ENCODE data around the gene PLCD3. TPM values are rescaled to one million over a fixed set of nuclear protein-coding genes. Genes with fewer than 3 reads are reported as not detected.

PLCD3 gene
- total and polyA plus RNA-seq, 2 of the 4 experiments (the other 2 are of a cell fraction): 5.6 to 36.6 TPM

- no peak for TF ChIP-seq NFE2L2 (IDR thresholded peaks at IDR 0.05; ENCODE audit: low read depth, low read length)
- TF ChIP-seq, protein P1, sequence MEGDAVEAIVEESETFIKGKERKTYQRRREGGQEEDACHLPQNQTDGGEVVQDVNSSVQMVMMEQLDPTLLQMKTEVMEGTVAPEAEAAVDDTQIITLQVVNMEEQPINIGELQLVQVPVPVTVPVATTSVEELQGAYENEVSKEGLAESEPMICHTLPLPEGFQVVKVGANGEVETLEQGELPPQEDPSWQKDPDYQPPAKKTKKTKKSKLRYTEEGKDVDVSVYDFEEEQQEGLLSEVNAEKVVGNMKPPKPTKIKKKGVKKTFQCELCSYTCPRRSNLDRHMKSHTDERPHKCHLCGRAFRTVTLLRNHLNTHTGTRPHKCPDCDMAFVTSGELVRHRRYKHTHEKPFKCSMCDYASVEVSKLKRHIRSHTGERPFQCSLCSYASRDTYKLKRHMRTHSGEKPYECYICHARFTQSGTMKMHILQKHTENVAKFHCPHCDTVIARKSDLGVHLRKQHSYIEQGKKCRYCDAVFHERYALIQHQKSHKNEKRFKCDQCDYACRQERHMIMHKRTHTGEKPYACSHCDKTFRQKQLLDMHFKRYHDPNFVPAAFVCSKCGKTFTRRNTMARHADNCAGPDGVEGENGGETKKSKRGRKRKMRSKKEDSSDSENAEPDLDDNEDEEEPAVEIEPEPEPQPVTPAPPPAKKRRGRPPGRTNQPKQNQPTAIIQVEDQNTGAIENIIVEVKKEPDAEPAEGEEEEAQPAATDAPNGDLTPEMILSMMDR (conservative IDR thresholded peaks at IDR 0.05; ENCODE audit: low read depth, low read length): peak; percentile 91
- 0 out of 2 replicates have a peak, but pooled peaks have one; percentile 68 for TF ChIP-seq CHD1 (IDR thresholded peaks at IDR 0.05; ENCODE audit: low read depth, low read length)
- no peak for TF ChIP-seq MAFK (IDR thresholded peaks at IDR 0.05; ENCODE audit: low read depth, low read length)
- peak; percentile 33; the same call in 1 of the 2 replicates for TF ChIP-seq MXI1 (IDR thresholded peaks at IDR 0.05; ENCODE audit: borderline replicate concordance, low read depth, low read length)
- TF ChIP-seq SMC3 (IDR thresholded peaks at IDR 0.05; ENCODE audit: low read depth, low read length): peak; percentile 62
- TF ChIP-seq RCOR1 (IDR thresholded peaks at IDR 0.05; ENCODE audit: insufficient replicate concordance, low read length): peak; percentile 7
- TF ChIP-seq, protein P2, sequence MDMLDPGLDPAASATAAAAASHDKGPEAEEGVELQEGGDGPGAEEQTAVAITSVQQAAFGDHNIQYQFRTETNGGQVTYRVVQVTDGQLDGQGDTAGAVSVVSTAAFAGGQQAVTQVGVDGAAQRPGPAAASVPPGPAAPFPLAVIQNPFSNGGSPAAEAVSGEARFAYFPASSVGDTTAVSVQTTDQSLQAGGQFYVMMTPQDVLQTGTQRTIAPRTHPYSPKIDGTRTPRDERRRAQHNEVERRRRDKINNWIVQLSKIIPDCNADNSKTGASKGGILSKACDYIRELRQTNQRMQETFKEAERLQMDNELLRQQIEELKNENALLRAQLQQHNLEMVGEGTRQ (IDR thresholded peaks at IDR 0.05; ENCODE audit: low read depth, low read length): no peak
- TF ChIP-seq BHLHE40 (IDR thresholded peaks at IDR 0.05; ENCODE audit: low read depth, low read length): no peak
- no peak for TF ChIP-seq RFX5 (IDR thresholded peaks at IDR 0.05; ENCODE audit: low read depth, low read length)
- TF ChIP-seq RAD21 (IDR thresholded peaks at IDR 0.05; ENCODE audit: low read length): peak; percentile 71
- TF ChIP-seq CEBPB (IDR thresholded peaks at IDR 0.05; ENCODE audit: low read depth, low read length): no peak
- peak; percentile 93; the same call in 1 of the 2 replicates for TF ChIP-seq MAZ (IDR thresholded peaks at IDR 0.05; ENCODE audit: borderline replicate concordance, low read depth, low read length)
- H3K4ac ChIP-seq (ENCODE audit: low read depth, low read length): peak overlapping the region; percentile 93
- dilution Hi-C loops (cut with HindIII; ENCODE audit: low sequenced_read_pairs, unreplicated experiment) (no loop called here), intact Hi-C loops (cut with micrococcal nuclease) (loop anchor here (1.0 kb wide), 2 partner anchors 12 to 48 kb away; partner anchors contain the start of gene HEXIM2), in situ Hi-C loops (cut with MboI; ENCODE audit: low sequenced_read_pairs) (no loop called here)
- CTCF ChIA-PET: interaction anchor here (0.6 to 4.7 kb wide), 11 partner anchors 11 to 1283 kb away, joined by 3 to 60 read pairs (median 5); partner anchors contain the start of genes ACBD4 and HEXIM2
- H3K9ac ChIP-seq (ENCODE audit: low read depth, low read length): peak overlapping the region; percentile 94
- H2AK5ac ChIP-seq (ENCODE audit: low read depth, low read length): peak overlapping the region; percentile 92
- H2BK5ac ChIP-seq (ENCODE audit: low read depth, low read length, poor library complexity, severe bottlenecking): peak overlapping the region; percentile 88
- no peak overlapping the region for H2BK15ac ChIP-seq (ENCODE audit: low read depth, low read length)
- H3K56ac ChIP-seq (ENCODE audit: extremely low read depth, insufficient read depth, low read length): peak overlapping the region; percentile 72
- no peaks in the 10 kb centered on the region for H3K27me3 ChIP-seq (ENCODE audit: control insufficient read depth, insufficient read depth, low read length)
- peak overlapping the region; percentile 19; the same call in 1 of the 2 replicates for H2BK120ac ChIP-seq (ENCODE audit: low read depth, low read length)
- peak overlapping the region; percentile 86 for H3K14ac ChIP-seq (replicated peaks; ENCODE audit: low read depth, low read length)
- H3K36me3 ChIP-seq (ENCODE audit: control insufficient read depth, insufficient read depth, low read length): 0 out of 2 replicates have a peak, but pooled peaks cover 2% of the 10 kb centered on the region
- WGBS, 2 experiments (ENCODE audit: extremely low coverage in 2 of 2, insufficient read length in 1 of 2): 3% methylated on average over 13 of the region's 32 CpGs; no CpG with 5 or more reads in 1 of the 2 experiments
- peak overlapping the region; percentile 78 for H3K4me2 ChIP-seq (ENCODE audit: low read depth, low read length)
- DNase-seq (peak; percentile 78), ATAC-seq (ENCODE audit: low read depth) (peak; percentile 37)
- H3K27ac ChIP-seq (ENCODE audit: insufficient read depth, low read length): peak overlapping the region; percentile 94
- peak overlapping the region; percentile 85 for H3K18ac ChIP-seq (ENCODE audit: low read depth, low read length)
- H4K91ac ChIP-seq (ENCODE audit: insufficient read depth, low read depth, low read length): peak overlapping the region; percentile 57
- H2AFZ ChIP-seq (replicated peaks; ENCODE audit: low read length, poor library complexity): peak overlapping the region; percentile 79
- H3K9me3 ChIP-seq (ENCODE audit: control insufficient read depth, insufficient read depth, low read length): no peaks in the 10 kb centered on the region
- H3K4me3 ChIP-seq (ENCODE audit: insufficient read depth, low read depth, low read length): peak overlapping the region; percentile 56
- POLR2A ChIA-PET (ENCODE audit: unreplicated experiment): interaction anchor here (0.5 to 4.9 kb wide), 9 partner anchors 10 to 168 kb away, joined by 3 to 53 read pairs (median 8); partner anchors contain the start of genes ACBD4, HEXIM2 and MAP3K14
- peaks cover 12% of the 10 kb centered on the region for H3K9me1 ChIP-seq (ENCODE audit: insufficient read depth, low read length)
- peaks cover 37% of the 10 kb centered on the region for H4K20me1 ChIP-seq (ENCODE audit: insufficient read depth, low read length)
- BruUV-seq (replicated peaks): no TSS peak
- H2BK20ac ChIP-seq (ENCODE audit: low read depth, low read length): no peak overlapping the region
- H4K8ac ChIP-seq (ENCODE audit: low read depth in 2 of 2, low read length in 2 of 2): peak overlapping the region; percentile 36 to 64; a peak in 3 of 4 replicates
- peaks cover 7 to 46% of the 10 kb centered on the region in 2 experiments; a peak in 2 of 4 replicates for H3K79me1 ChIP-seq (ENCODE audit: low read depth in 1 of 2, low read length in 2 of 2)
- H3K23ac ChIP-seq (ENCODE audit: low read depth, low read length): peak overlapping the region; percentile 89
- peak overlapping the region; percentile 97 for H2AK9ac ChIP-seq (replicated peaks; ENCODE audit: low read depth, low read length, poor library complexity)
- peaks cover 12% of the 10 kb centered on the region for H3K4me1 ChIP-seq (ENCODE audit: control insufficient read depth, insufficient read depth, low read length)
- peak overlapping the region; percentile 50 for H4K5ac ChIP-seq (ENCODE audit: low read depth, low read length)
These were observed 16.8 kb upstream of the PLCD3 start for GRCh38 chr17:45149037-45149668.
